ENCODE results near the gene PHF21B.

- TF ChIP-seq CTCF (IDR thresholded peaks at IDR 0.05) (no peak), POLR2A (IDR thresholded peaks at IDR 0.05) (no peak)
These were observed 42.1 kb upstream of the PHF21B start for GRCh38 chr22:45051946-45052345.
